ENCODE results near the gene LRP8. TPM values are rescaled to one million over a fixed set of nuclear protein-coding genes. Genes with fewer than 3 reads are reported as not detected.

Gene LRP8
- total and polyA plus RNA-seq, 9 of the 15 experiments (the other 6 are each of a cell fraction or from before 2014, with no cell fraction given), result 7.1 to 56.1 (median 31.3) TPM

DNA sequence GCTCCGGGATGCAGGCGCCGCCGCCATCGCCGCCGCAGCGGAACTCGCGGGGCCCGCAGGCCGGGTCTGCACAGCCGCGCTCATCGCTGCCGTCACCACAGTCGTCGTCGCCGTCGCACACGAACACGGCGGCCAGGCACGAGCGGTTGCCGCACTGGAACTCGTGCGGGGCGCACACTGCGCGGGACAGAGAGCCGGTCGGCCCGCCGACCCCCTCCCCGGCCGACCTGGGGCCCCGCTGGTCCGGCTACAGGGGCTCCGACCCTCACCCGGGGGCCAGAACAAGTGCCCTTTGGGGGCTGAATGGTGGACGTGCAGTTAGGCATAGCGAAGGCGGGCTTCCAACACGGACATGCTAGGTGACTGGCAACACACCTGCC lies 51.0 kb downstream of the LRP8 start (continued):
- TF ChIP-seq, protein P1, sequence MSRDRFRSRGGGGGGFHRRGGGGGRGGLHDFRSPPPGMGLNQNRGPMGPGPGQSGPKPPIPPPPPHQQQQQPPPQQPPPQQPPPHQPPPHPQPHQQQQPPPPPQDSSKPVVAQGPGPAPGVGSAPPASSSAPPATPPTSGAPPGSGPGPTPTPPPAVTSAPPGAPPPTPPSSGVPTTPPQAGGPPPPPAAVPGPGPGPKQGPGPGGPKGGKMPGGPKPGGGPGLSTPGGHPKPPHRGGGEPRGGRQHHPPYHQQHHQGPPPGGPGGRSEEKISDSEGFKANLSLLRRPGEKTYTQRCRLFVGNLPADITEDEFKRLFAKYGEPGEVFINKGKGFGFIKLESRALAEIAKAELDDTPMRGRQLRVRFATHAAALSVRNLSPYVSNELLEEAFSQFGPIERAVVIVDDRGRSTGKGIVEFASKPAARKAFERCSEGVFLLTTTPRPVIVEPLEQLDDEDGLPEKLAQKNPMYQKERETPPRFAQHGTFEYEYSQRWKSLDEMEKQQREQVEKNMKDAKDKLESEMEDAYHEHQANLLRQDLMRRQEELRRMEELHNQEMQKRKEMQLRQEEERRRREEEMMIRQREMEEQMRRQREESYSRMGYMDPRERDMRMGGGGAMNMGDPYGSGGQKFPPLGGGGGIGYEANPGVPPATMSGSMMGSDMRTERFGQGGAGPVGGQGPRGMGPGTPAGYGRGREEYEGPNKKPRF (IDR thresholded peaks at IDR 0.05; ENCODE audit: low read depth, low read length), result no peak
- peak; percentile 23 for TF ChIP-seq ZBTB33 (CRISPR knock-in tag; IDR thresholded peaks at IDR 0.05)
- TF ChIP-seq CEBPZ (IDR thresholded peaks at IDR 0.05; ENCODE audit: borderline replicate concordance, low read depth, low read length), result no peak
- peak; percentile 77 for TF ChIP-seq RBM22 (IDR thresholded peaks at IDR 0.05; ENCODE audit: low read depth, low read length, poor library complexity, severe bottlenecking)
- TF ChIP-seq POLR3G (IDR thresholded peaks at IDR 0.05; ENCODE audit: extremely low read depth, insufficient read length, insufficient replicate concordance), result no peak
- TF ChIP-seq PURB (CRISPR knock-in tag; IDR thresholded peaks at IDR 0.05; ENCODE audit: low read depth), result no peak

Measured in K562 (cell line).